DND-41 (cell line): ENCODE data around the gene STARD13.

ENCODE experiments used
- EZH2 ChIP-seq: IDR thresholded peaks from 3 replicates; pipeline ENCODE4 v1.6.1; 2012; ENCODE audit warnings: borderline replicate concordance, low read depth, mild to moderate bottlenecking, moderate library complexity, low read length, inconsistent platforms; ENCODE audit not compliant: severe bottlenecking
- TF ChIP-seq, protein P1 (sequence below): IDR thresholded peaks from 2 replicates; pipeline ENCODE4 v1.5.1; 2012; ENCODE audit warnings: borderline replicate concordance, low read length, moderate library complexity, mild to moderate bottlenecking; ENCODE audit not compliant: poor library complexity, severe bottlenecking; ENCODE audit errors: extremely low read depth

DNA sequence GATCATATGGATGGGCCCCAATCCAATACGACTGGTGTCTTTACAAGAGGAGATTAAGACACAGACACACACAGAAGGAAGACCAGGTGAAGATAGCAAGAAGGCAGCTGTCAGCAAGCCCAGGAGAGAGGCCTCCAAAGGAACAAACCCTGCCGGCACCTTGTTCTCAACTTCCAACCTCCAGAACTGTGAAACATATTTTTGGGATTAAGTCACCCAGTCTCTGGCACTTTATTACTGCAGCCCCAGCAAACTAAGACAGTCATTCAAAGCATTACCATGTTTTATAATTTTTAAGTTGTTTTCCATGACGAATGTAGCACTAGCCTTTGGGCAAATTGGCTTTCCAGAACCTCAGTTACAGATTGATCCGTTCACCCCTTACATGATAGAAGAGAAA is 11.3 kb downstream of the STARD13 start:
- TF ChIP-seq EZH2 = no peak
- TF ChIP-seq, protein P1, sequence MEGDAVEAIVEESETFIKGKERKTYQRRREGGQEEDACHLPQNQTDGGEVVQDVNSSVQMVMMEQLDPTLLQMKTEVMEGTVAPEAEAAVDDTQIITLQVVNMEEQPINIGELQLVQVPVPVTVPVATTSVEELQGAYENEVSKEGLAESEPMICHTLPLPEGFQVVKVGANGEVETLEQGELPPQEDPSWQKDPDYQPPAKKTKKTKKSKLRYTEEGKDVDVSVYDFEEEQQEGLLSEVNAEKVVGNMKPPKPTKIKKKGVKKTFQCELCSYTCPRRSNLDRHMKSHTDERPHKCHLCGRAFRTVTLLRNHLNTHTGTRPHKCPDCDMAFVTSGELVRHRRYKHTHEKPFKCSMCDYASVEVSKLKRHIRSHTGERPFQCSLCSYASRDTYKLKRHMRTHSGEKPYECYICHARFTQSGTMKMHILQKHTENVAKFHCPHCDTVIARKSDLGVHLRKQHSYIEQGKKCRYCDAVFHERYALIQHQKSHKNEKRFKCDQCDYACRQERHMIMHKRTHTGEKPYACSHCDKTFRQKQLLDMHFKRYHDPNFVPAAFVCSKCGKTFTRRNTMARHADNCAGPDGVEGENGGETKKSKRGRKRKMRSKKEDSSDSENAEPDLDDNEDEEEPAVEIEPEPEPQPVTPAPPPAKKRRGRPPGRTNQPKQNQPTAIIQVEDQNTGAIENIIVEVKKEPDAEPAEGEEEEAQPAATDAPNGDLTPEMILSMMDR = no peak
